H7 (cell line): ENCODE data around the gene MAP1B. TPM values are rescaled to one million over a fixed set of nuclear protein-coding genes. Genes with fewer than 3 reads are reported as not detected.

Experiments used
- DNase-seq: peaks from one replicate; pipeline ENCODE4 v3.0.0; 2012
- H3K27me3 ChIP-seq: 2 replicates; pipeline ENCODE4 v1.6.0; 2011; ENCODE audit warnings: mild to moderate bottlenecking, low read length; ENCODE audit not compliant: control insufficient read depth, insufficient read depth
- H3K36me3 ChIP-seq: replicated peaks from 2 replicates; pipeline ENCODE4 v1.5.1; 2011; ENCODE audit warnings: low read length; ENCODE audit not compliant: control insufficient read depth, insufficient read depth
- H3K4me3 ChIP-seq: 2 replicates; pipeline ENCODE4 v1.5.1; 2011; ENCODE audit warnings: low read depth, mild to moderate bottlenecking, control low read depth, low read length, moderate library complexity; ENCODE audit not compliant: insufficient read depth
- total RNA-seq: library from RNA; depleted of rRNA; stranded (reverse); fragments of >200 nt; shearing (Covaris generic); gene quantifications from 2 replicates; pipeline ENCODE4 v1.2.3, GENCODE V29; 2014; rRNA removed

MAP1B gene
- total RNA-seq: 31.1 and 41.4 TPM in 2 replicates

DNA sequence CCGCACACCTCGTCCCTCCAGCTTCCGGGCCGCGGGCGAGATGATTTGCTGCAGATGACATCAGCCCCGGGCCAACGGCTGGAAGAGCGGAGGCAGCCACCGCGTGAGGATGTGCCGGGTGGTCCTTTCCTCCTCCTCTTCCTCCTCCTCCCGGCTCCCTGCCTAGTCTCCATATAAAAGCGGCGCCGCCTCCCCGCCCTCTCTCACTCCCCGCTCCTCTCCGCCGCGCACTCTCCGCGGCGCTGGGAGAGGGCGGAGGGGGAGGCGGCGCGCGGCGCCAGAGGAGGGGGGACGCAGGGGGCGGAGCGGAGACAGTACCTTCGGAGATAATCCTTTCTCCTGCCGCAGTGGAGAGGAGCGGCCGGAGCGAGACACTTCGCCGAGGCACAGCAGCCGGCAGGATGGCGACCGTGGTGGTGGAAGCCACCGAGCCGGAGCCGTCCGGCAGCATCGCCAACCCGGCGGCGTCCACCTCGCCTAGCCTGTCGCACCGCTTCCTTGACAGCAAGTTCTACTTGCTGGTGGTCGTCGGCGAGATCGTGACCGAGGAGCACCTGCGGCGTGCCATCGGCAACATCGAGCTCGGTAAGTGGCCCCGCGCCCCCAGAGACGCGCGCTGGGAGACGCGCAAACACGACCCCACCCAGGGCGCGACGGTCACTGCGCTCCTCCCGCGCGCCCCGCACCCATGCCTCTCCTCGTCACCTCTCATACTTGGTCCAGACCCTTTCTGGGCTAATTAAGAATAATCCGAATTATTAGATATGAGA, at the start of gene MAP1B:
TSS of gene MAP1B (plus strand) at position 345 of the 770 bp plus-strand sequence. CDS start at position 402, 57 bp downstream.
- peaks cover 2% of the 10 kb centered on the region for H3K36me3 ChIP-seq
- no peaks in the 10 kb centered on the region for H3K27me3 ChIP-seq
- peak within 1 kb of the TSS; percentile 99 for H3K4me3 ChIP-seq
- DNase-seq: peak; percentile 94

DNA sequence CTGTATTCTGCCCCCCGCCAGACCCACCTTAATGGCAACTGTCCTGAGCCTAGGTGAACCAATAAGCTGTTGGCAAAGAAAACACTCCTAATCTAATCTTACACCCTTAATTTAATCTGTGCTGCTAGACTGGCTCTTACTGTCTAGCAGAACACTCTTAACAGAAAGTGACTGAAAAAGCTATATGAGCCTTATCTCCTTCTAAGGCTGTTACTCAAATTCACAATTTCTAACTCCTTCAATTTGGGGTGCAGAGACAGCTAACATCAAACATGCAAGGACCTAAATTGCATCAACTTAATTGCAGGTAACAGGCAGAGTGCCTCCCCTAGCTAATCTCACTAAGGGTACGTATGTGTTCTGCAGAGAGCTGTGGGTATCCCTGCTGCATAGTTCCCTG, 49.5 kb upstream of the MAP1B start:
- DNase-seq: no peak
- Histone ChIP-seq H3K4me3 (no peak overlapping the region), H3K27me3 (peaks cover 2% of the 10 kb centered on the region; the same call in 1 of the 2 replicates), H3K36me3 (no peaks in the 10 kb centered on the region)

DNA sequence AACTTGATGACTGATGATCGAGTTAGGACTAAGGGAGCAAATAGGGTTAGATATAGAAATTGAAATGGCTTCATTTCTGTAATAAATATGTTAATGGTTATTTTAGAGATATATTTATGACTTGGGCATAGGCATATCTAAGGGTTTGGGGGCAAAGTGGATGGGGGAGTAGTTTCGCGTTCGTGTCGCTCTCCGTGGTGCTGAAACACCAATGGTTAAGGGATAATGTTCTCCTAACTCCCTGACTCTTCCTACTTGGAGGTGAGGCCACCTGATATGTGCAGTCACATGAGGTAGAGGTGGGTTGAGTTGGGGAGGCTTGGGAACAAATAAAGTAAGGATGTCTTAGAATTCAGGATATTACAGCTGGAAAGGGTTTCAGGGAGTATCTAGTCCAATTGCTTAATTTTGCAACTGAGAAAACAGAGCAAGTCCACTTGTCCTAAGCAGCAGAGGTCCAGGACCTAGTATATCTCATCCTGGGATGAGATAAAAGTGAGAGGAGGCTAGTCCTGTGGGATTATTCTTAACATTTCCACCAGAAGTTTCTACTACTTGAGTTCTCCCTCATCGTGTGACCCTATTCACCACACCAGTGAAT, 44.0 kb upstream of the MAP1B start:
- peak; percentile 42 for DNase-seq
- no peaks in the 10 kb centered on the region for H3K27me3 ChIP-seq
- no peak overlapping the region for H3K4me3 ChIP-seq
- no peaks in the 10 kb centered on the region for H3K36me3 ChIP-seq

DNA sequence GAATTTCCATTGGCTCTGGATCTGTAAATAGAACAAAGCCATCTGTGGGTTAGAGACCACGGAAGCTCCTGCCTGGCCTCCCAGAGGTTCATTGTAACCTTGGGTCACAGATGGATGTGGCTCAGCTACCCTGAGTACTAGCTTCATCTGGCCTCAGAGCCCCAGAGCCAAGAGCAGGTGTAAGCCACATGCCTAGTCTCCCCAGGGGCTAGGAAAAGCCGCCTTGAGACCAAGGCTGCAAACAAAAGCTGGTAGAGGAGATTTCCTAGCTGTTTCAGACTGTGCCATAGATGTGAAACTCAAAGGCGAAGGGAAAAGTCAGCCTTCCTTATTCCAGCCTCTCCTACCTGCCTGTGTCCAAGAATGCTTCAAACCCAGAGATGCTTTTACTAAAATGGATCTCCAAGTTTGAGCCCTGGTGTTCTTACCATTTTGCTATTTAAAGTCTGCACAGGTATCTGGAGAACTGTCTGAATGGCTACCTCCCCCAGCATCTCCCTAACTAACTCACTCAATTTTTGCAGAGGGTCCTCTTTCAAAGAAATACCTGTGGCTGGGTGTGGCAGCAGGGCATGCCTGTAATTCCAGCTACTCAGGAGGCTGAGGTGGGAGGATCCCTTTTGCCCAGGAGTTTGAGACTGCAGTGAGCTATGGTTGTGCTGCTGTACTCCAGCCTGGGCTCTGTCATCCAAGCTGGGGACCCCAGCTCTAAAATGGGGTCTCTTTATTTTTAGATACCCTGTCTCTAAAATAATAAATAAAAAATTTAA, 42.3 kb upstream of the MAP1B start:
- Histone ChIP-seq H3K27me3 (no peaks in the 10 kb centered on the region), H3K36me3 (no peaks in the 10 kb centered on the region), H3K4me3 (no peak overlapping the region)
- no peak for DNase-seq

DNA sequence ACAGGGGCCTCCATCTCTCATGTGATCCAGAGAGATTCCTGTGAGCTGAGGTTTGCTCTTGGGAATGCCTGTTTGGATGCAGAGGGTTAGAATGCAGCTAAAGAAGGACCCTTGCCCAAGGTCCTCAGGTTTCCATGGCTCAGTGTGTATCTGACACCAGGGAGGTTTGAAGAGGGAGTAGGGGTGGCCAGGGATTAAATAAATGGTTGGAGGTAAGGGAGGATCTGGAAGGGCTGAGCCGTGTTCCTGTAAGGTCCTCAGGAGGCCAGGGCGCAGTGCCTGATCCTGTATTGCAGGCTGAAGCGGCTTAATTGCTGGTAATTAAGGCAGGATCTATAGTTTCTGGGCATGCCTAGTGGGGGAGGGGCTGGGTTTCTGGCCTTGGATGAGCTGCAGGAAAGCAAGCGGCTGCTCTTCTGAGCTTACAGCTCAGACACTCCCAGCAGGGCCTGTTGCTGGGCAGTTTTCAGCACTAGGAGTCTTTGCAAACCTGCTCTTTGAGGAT, 41.5 kb upstream of the MAP1B start:
- Histone ChIP-seq H3K36me3 (no peaks in the 10 kb centered on the region), H3K27me3 (no peaks in the 10 kb centered on the region), H3K4me3 (no peak overlapping the region)
- peak; percentile 49 for DNase-seq

DNA sequence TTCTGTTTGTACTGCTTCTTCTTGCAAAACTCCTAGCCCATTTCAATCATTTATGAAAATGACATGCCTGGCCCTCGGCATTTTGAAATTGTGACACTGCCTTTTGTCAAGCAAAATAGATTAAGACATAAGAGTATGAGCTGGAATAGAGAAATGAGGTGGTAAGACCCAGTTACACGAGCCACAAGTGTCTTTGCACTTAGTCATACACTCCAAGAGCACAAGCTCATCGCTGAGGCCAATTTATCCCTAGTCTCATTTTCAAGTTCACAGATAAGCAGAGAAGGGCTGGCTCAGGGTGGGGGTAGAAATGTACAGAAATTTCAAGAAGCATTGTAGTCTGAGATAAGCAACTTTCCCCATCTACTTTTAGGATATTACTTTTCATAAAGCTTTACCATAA, 40.6 kb upstream of the MAP1B start:
- no peak for DNase-seq
- Histone ChIP-seq H3K27me3 (no peaks in the 10 kb centered on the region), H3K4me3 (no peak overlapping the region), H3K36me3 (no peaks in the 10 kb centered on the region)

DNA sequence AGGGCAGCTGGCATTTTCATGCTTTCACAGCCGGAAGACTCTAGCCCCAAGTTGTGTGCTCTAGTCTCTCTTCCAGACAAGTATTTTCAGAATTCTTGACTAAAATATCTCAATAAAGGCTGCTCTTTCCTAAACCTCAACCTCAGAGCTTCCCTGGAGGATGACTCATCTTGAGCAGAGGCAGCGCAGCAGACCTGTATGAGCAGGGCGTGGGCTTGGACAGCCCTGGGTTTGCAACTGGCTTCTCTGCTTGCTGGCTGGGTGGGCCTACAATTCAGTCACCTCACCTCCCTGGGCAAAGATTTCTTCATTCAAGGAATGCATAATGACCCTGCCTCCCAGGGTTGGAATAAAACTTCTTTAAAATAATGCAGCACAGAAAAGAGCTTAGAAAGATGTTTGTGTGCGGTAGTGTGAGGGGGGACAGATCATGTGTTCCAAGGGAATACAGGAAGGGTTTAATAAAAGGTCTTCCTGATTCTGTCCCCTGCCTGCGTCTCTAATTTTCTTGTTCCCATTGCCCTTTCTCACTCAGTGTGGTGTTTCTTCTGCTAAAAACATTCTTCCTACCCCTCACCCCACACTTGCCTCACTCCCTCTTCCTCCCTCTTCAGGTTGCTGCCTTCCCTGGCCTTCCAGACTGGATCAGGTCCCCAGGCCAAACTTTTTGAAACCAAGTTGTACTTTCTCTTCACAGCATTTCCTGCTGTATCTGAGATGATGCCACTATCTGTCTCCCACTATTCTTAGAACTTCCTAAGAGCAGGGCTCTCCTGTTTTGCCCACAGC, 39.4 kb upstream of the MAP1B start:
- H3K27me3 ChIP-seq: no peaks in the 10 kb centered on the region
- no peak overlapping the region for H3K4me3 ChIP-seq
- no peaks in the 10 kb centered on the region for H3K36me3 ChIP-seq
- DNase-seq: no peak

DNA sequence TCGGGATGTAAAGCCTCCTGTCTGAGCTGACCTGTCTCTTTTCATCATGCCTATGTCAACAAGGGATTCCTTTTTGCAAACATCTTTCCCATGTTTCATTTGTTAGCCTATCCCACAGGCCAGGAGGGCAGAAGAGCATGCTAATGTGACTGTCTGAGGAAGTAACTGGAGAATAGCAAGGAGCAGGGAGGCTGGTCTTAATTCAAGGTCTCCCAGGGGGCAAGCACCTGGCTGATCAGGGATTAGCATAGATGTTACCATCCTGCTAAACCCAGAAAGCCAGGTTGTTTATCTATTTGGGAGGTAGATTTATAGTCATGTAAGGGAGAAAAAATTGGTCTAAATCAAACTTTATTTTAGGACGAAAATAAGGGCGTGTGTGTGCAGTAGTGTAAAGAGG, 36.7 kb upstream of the MAP1B start:
- DNase-seq: peak; percentile 51
- Histone ChIP-seq H3K27me3 (no peaks in the 10 kb centered on the region), H3K36me3 (no peaks in the 10 kb centered on the region), H3K4me3 (no peak overlapping the region)

DNA sequence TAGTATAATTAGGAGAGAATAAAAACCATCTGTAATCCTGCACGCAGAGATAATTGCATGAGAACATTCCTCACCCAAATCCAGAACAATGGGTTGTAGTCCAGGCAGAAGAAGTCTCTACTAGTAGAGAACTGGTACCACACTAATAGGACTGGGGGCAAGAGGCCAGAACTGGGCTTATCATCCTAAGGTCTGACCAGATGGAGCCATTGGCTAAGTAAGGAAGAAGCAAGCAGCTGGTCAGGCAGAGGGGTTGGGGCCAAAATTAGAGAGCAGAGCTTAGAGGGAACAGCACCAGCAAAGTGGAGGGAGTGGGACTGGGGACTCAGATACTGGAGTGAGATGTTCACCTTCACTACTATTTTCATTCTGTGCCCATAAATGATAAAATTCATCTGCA, 35.4 kb upstream of the MAP1B start:
- Histone ChIP-seq H3K27me3 (no peaks in the 10 kb centered on the region), H3K36me3 (no peaks in the 10 kb centered on the region), H3K4me3 (no peak overlapping the region)
- no peak for DNase-seq

DNA sequence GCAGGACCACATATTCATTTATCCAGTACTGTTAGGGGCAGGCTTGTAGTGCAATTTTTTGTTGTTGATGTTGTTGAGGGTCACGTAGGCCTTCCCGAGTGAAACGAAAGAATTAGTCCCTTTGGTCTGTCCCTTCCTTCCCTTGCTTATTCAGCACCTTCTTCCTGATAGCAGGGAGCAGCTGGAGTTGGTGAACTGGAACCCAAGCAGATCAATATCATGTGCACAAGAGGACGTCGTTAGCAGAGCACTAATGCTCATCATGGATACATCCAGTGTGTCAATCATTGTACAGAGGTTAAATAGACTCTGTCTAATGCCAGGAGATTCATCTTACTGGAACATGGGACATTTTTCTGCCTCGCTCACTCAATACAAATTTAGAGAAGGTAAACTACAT, 33.0 kb upstream of the MAP1B start:
- Histone ChIP-seq H3K27me3 (no peaks in the 10 kb centered on the region), H3K36me3 (no peaks in the 10 kb centered on the region), H3K4me3 (no peak overlapping the region)
- no peak for DNase-seq

DNA sequence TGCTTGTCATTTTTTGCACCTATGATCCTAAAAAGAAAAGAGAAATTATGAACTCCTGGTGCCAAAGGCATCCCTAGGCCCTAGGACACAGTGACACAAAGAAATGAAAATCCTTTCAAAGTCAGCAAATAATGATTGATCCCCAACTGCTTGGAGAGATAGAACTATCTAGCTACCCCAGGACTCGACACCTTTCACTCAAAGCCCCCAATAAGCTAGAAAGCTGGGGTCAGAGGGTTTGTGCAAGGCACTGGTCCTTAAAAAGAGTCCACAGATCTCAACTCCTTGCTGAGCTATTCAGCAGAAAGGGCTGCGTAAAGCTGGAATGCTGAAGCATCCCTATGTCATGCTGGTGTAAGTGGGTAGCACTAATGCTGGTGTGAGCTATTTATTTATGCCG, 31.8 kb upstream of the MAP1B start:
- no peak for DNase-seq
- no peaks in the 10 kb centered on the region for H3K36me3 ChIP-seq
- H3K27me3 ChIP-seq: no peaks in the 10 kb centered on the region
- H3K4me3 ChIP-seq: no peak overlapping the region

DNA sequence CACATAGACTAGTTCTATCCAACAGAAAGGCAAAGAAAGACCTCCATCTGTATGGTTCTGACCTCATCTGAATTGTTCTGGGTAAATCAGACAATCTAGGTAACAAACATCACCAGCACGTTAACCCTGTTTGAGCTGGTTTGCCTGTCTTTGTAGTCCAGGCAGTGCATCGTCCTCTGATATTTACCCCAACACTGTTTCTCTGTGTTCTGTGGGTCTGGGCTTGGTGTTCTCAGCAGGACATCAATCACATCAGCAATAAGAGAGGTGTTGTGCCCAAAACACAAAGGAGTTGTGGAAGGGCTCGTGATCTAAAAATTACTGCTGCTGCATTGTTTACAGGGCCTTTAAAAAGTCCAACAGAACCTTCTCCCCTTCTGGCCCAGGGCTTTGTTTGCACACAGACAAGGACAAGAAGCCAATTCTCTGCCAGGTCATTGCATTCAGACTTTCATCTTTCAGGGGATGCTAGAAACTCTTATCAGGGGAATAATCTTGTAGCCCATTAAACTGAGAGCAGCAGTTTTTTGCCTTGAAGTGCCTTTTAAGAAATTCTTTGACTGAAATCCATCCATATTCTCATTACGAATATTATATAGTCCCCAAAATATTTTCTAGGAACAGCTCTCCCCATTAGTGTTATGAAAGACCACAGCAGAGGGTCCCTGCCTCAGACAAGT, 30.5 kb upstream of the MAP1B start:
- Histone ChIP-seq H3K4me3 (no peak overlapping the region), H3K36me3 (no peaks in the 10 kb centered on the region), H3K27me3 (no peaks in the 10 kb centered on the region)
- DNase-seq: no peak

DNA sequence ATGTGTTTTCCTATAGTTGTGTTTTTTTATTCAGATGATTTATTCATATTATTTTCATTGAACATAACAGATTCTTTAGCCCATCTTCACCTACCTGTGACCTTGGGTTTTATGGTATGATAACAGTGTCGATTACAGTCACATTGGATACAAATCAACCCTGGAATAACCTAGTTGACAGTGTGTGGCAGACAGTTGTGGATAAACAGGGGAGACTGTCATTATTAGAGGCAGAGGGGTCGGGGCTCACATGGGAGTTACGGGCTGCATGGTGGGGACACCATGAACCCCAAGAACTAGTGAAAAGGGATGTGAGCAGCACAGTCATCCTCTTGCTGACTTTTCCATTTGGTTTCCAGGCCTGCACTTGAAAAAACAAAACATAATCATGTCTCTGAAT, 29.9 kb upstream of the MAP1B start:
- Histone ChIP-seq H3K4me3 (no peak overlapping the region), H3K27me3 (no peaks in the 10 kb centered on the region), H3K36me3 (no peaks in the 10 kb centered on the region)
- DNase-seq: no peak

DNA sequence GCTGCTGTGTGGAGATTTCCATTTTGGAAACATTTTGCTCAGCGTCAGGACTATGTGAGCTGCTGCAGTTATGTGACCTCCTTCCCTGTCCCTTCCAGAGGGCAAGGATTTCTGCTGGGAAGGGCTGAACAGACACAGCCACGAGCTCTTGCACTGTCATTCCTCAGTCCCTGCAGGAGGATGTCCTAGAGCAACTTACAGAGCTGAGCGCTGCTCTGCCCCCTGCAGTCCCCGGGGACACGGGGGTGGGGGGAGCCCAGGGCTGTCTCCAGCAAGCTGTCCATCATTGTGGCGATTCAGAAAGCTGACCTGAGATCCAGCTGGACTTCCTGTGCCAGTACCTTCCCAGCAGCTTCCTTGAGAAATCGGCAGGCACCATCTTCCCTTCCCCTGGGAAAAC, 28.0 kb upstream of the MAP1B start:
- H3K36me3 ChIP-seq: no peaks in the 10 kb centered on the region
- no peak overlapping the region for H3K4me3 ChIP-seq
- peak; percentile 62 for DNase-seq
- no peaks in the 10 kb centered on the region for H3K27me3 ChIP-seq
